ENCODE results near the gene ANKFY1.

The ANKFY1 gene

GRCh38 chr17:4179071-4179470, 84.7 kb downstream of the ANKFY1 start:
- 0 out of 2 replicates have a peak, but pooled peaks cover 7% of the 10 kb centered on the region for H3K79me2 ChIP-seq (ENCODE audit: low read length)
- no peak overlapping the region for H3K4me3 ChIP-seq (ENCODE audit: low read length)
- H3K4me2 ChIP-seq (ENCODE audit: low read depth, low read length) = no peak overlapping the region
- H3F3A ChIP-seq (ENCODE audit: insufficient read depth, low read length) = no peaks in the 10 kb centered on the region
- H3K27ac ChIP-seq (ENCODE audit: low read length) = no peak overlapping the region
- H2AFZ ChIP-seq (ENCODE audit: low read length) = no peak overlapping the region
- H3K9me3 ChIP-seq (replicated peaks; ENCODE audit: insufficient read depth, low read length) = no peaks in the 10 kb centered on the region
- no peaks in the 10 kb centered on the region; the same call in 1 of the 2 replicates for H4K20me1 ChIP-seq (ENCODE audit: insufficient read depth, low read length)
- no peaks in the 10 kb centered on the region for H3K9me2 ChIP-seq (replicated peaks; ENCODE audit: insufficient read depth, low read length)
- no peaks in the 10 kb centered on the region for H3K4me1 ChIP-seq (ENCODE audit: low read length)
- TF ChIP-seq EZH2phosphoT487 (IDR thresholded peaks at IDR 0.05; ENCODE audit: low read length) = no peak
- DNase-seq = no peak
- no peaks in the 10 kb centered on the region for H3K27me3 ChIP-seq (replicated peaks; ENCODE audit: insufficient read depth, low read length)
- no peak overlapping the region for H3K9ac ChIP-seq (ENCODE audit: low read length)
- H3K36me3 ChIP-seq (replicated peaks; ENCODE audit: insufficient read depth, low read length) = peaks cover 26% of the 10 kb centered on the region

GRCh38 chr17:4178651-4179050, 85.1 kb downstream of the ANKFY1 start:
- Histone ChIP-seq H3K36me3 (replicated peaks; ENCODE audit: insufficient read depth, low read length) (peaks cover 26% of the 10 kb centered on the region), H4K20me1 (ENCODE audit: insufficient read depth, low read length) (no peaks in the 10 kb centered on the region; the same call in 1 of the 2 replicates), H3K4me1 (ENCODE audit: low read length) (no peaks in the 10 kb centered on the region), H3K9me3 (replicated peaks; ENCODE audit: insufficient read depth, low read length) (no peaks in the 10 kb centered on the region), H3K9ac (ENCODE audit: low read length) (no peak overlapping the region), H3K4me2 (ENCODE audit: low read depth, low read length) (no peak overlapping the region), H3K27me3 (replicated peaks; ENCODE audit: insufficient read depth, low read length) (no peaks in the 10 kb centered on the region), H3K79me2 (ENCODE audit: low read length) (0 out of 2 replicates have a peak, but pooled peaks cover 7% of the 10 kb centered on the region), H3K9me2 (replicated peaks; ENCODE audit: insufficient read depth, low read length) (no peaks in the 10 kb centered on the region), H3F3A (ENCODE audit: insufficient read depth, low read length) (no peaks in the 10 kb centered on the region), H2AFZ (ENCODE audit: low read length) (no peak overlapping the region), H3K4me3 (ENCODE audit: low read length) (no peak overlapping the region), H3K27ac (ENCODE audit: low read length) (no peak overlapping the region)
- TF ChIP-seq EZH2 (optimal IDR thresholded peaks at IDR 0.05; ENCODE audit: low read depth, low read length) (no peak), CTCF (IDR thresholded peaks at IDR 0.05; ENCODE audit: low read length) (no peak), EZH2phosphoT487 (IDR thresholded peaks at IDR 0.05; ENCODE audit: low read length) (no peak)
- DNase-seq = no peak

GRCh38 chr17:4177806-4178205, 86.0 kb downstream of the ANKFY1 start:
- Histone ChIP-seq H3K36me3 (replicated peaks; ENCODE audit: insufficient read depth, low read length) (peaks cover 26% of the 10 kb centered on the region), H3K27me3 (replicated peaks; ENCODE audit: insufficient read depth, low read length) (no peaks in the 10 kb centered on the region)

More at GRCh38 chr17:4177806-4178205, 86.0 kb downstream of the ANKFY1 start:
- no peak overlapping the region for H3K9ac ChIP-seq (ENCODE audit: low read length)
- no peak overlapping the region for H2AFZ ChIP-seq (ENCODE audit: low read length)
- H3K79me2 ChIP-seq (ENCODE audit: low read length) = 0 out of 2 replicates have a peak, but pooled peaks cover 7% of the 10 kb centered on the region
- H3K4me2 ChIP-seq (ENCODE audit: low read depth, low read length) = no peak overlapping the region
- H3K9me3 ChIP-seq (replicated peaks; ENCODE audit: insufficient read depth, low read length) = no peaks in the 10 kb centered on the region
- no peak overlapping the region for H3K4me3 ChIP-seq (ENCODE audit: low read length)
- no peaks in the 10 kb centered on the region for H3K4me1 ChIP-seq (ENCODE audit: low read length)
- no peak for DNase-seq
- no peaks in the 10 kb centered on the region for H3F3A ChIP-seq (ENCODE audit: insufficient read depth, low read length)
- H4K20me1 ChIP-seq (ENCODE audit: insufficient read depth, low read length) = no peaks in the 10 kb centered on the region; the same call in 1 of the 2 replicates
- no peak overlapping the region for H3K27ac ChIP-seq (ENCODE audit: low read length)
- H3K9me2 ChIP-seq (replicated peaks; ENCODE audit: insufficient read depth, low read length) = no peaks in the 10 kb centered on the region
- TF ChIP-seq EZH2 (optimal IDR thresholded peaks at IDR 0.05; ENCODE audit: low read depth, low read length) (no peak), EZH2phosphoT487 (IDR thresholded peaks at IDR 0.05; ENCODE audit: low read length) (no peak), CTCF (IDR thresholded peaks at IDR 0.05; ENCODE audit: low read length) (no peak)
